Mucosa of descending colon (tissue), 3 donors: ENCODE data around the gene INKA1. TPM values are rescaled to one million over a fixed set of nuclear protein-coding genes. Genes with fewer than 3 reads are reported as not detected.

ENCODE experiments used
- ATAC-seq: fragments of 200-7000 bp; cut with Tn5 transposase; one replicate; pipeline ENCODE4 v1.9.1; 2020; ENCODE audit warnings: mild to moderate bottlenecking, moderate library complexity
- DNase-seq, 3 donors: peaks; one replicate each; pipeline ENCODE4 v3.0.0-alpha.2; 2020
- H3K36me3 ChIP-seq: fragments of 200-600 bp; one replicate; pipeline ENCODE4 v1.8.0; 2021; ENCODE audit warnings: low read depth, mild to moderate bottlenecking
- H3K4me1 ChIP-seq: fragments of 200-600 bp; one replicate; pipeline ENCODE4 v1.8.0; 2021; ENCODE audit warnings: low read depth, mild to moderate bottlenecking
- H3K4me3 ChIP-seq: fragments of 200-600 bp; one replicate; pipeline ENCODE4 v1.8.0; 2021; ENCODE audit warnings: mild to moderate bottlenecking
- H3K9me3 ChIP-seq: fragments of 200-600 bp; one replicate; pipeline ENCODE4 v1.8.0; 2021; ENCODE audit warnings: mild to moderate bottlenecking
- CTCF ChIP-seq: fragments of 200-600 bp; IDR thresholded peaks from one replicate; pipeline ENCODE4 v1.8.0; 2022; ENCODE audit warnings: antibody characterized with exemption, mild to moderate bottlenecking
- intact Hi-C, 2 donors: fragments of 100-400 bp; cut with DNase I in 1 of 2; cut with micrococcal nuclease in 1 of 2; formaldehyde crosslinking; loops; one replicate each; pipeline versions ENCODE4 v1.11.0 to v1.11.1; 2022; cut with DNase I, micrococcal nuclease
- total RNA-seq, 3 donors: library from RNA; stranded (reverse); fragmentation: NEBNext Ultra II Directional in 2 of 3; extraction: Animal tissue kit (Norgen Biotek cat#: 25700) in 2 of 3; gene quantifications; one replicate each; pipeline versions ENCODE4 v1.2.1 to v1.2.4, GENCODE V29; 2021 to 2023
- donor health status: DM: no; HTN: no; CAD: no; lungs with moderate emphysema.
- donor health status: DM: no; HTN: no; CAD: no.
- donor health status: DM: no; HTN: yes; CAD: no.

Gene INKA1
- total RNA-seq, 3 donors from 2014 or later = 0.58 to 2.8 (median 1.6) TPM

GRCh38 chr3:49785565-49786356 is 17.3 kb upstream of the INKA1 start:
- H3K9me3 ChIP-seq = no peaks in the 10 kb centered on the region
- H3K4me3 ChIP-seq = peak overlapping the region; percentile 99
- H3K36me3 ChIP-seq = peaks cover 3% of the 10 kb centered on the region
- peaks cover 37% of the 10 kb centered on the region for H3K4me1 ChIP-seq
- peak; percentile 66 for ATAC-seq
- TF ChIP-seq CTCF = no peak
- intact Hi-C loops = no loop called here
- DNase-seq = peak in 1 of 3 donors; percentile 30

DNA sequence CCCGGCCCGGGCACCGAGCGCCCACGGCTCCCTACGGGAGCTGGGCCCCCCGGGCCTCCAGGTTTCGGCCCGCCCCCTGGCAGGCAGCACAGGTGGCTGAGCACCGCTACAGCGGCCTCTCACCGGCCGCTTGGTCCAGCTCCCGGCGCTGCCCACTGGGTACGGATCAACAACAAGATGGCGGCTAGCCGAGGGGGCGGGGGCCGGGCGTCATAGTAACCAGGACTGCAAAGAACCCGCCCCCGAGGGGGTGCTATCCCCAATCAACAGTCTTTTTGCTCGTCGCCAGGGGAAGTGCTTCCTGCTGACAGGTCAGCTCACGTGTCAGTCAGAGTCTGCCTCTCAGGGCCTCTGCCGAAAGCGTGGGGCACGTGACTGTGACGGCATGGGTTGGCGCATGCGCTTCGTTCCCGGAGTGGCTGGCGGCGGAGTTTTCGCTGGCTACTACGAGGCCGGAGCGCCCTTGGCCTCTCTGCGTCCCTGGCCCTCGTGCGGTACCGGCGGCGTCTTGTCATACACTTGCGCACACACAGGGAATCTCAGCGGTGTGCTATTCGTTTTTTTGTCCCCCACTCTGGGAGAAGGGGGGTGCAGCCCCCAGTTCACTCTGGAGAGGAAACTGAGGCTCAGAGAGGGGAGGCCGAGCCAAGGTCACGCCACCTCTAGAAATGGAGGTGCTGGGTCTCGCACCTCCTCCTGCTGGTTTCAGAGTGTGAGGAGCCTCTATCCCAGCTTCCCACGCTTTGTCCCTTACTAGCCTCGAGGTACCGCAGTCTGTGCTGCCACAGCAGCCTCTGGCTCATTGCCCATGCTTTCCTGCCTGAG is 16.5 kb upstream of the INKA1 start, which contains the start of gene IP6K1:
TSS of gene IP6K1 (minus strand) at position 186 of the 825 bp plus-strand sequence. CDS start 38,502 bp downstream, outside the sequence.
- peak; percentile 100 for DNase-seq
- intact Hi-C loops = no loop called here
- Histone ChIP-seq H3K9me3 (no peaks in the 10 kb centered on the region), H3K36me3 (peaks cover 3% of the 10 kb centered on the region), H3K4me1 (peaks cover 32% of the 10 kb centered on the region), H3K4me3 (peak within 1 kb of the TSS; percentile 99)
- ATAC-seq = peak; percentile 99
- TF ChIP-seq CTCF = no peak

- no peak for ATAC-seq
- peaks cover 3% of the 10 kb centered on the region for H3K36me3 ChIP-seq
- intact Hi-C loops = no loop called here
- no peak overlapping the region for H3K4me3 ChIP-seq
- peaks cover 26% of the 10 kb centered on the region for H3K4me1 ChIP-seq
- no peak for TF ChIP-seq CTCF
- no peak for DNase-seq
- H3K9me3 ChIP-seq = no peaks in the 10 kb centered on the region
Measured at GRCh38 chr3:49787182-49787464, 15.9 kb upstream of the INKA1 start.

DNA sequence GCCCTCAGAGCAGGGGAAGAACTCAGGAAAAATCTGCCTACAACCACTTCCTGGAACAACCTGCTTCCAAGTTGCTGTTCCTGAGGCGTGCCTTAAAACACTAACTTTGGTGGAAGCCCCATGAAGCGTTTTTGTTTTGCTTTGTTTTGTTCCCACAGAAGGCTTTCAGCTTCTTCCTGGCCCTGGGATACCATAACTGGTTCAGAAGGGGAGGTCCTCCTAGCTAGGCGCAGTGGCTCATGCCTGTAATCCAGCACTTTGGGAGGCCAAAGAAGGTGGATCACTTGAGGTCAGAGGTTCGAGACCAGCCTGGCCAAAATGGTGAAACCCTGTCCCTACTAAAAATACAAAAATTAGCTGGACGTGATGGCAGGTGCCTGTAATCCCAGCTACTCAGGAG is 15.5 kb upstream of the INKA1 start:
- H3K4me3 ChIP-seq = no peak overlapping the region
- peaks cover 3% of the 10 kb centered on the region for H3K36me3 ChIP-seq
- no peak for ATAC-seq
- intact Hi-C loops = no loop called here
- H3K9me3 ChIP-seq = no peaks in the 10 kb centered on the region
- no peak for TF ChIP-seq CTCF
- peaks cover 24% of the 10 kb centered on the region for H3K4me1 ChIP-seq
- no peak for DNase-seq

DNA sequence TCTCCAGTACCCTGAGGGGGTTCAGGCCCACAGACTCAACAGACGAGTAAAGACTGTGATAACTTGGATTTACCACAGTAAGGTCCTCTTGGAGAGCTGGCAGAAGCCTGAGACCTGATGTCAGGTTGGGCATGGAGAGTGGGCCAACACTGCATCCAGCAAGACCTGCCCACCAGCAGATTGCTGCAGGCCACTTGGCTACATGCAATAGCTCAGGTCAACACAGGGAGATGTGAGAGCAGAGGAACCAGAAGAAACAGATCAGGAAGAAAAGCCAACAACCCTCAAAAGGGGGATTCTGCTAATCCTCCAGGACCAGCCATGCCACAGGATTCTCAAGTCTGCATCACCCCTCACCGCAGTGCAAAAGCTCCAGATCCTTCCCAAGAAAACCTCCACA is 15.0 kb upstream of the INKA1 start:
- no peak for DNase-seq
- ATAC-seq = no peak
- Histone ChIP-seq H3K4me1 (peaks cover 24% of the 10 kb centered on the region), H3K9me3 (no peaks in the 10 kb centered on the region), H3K4me3 (no peak overlapping the region), H3K36me3 (peaks cover 3% of the 10 kb centered on the region)
- intact Hi-C loops = no loop called here
- TF ChIP-seq CTCF = no peak
